Urinary bladder (tissue), 4 donors: ENCODE measurements around the gene GLS2. TPM values are rescaled to one million over a fixed set of nuclear protein-coding genes. Genes with fewer than 3 reads are reported as not detected.
A peak's percentile ranks its signal among the peaks of the same experiment; 100 is the strongest.
"Not testable (repeated sequence)": the region's sequence is repeated elsewhere in the genome, so short reads cannot be mapped to it uniquely, and the experiment has no call there.

Experiments used
- DNase-seq: peaks from one replicate; pipeline ENCODE4 v3.0.0-alpha.2; 2015; ENCODE audit errors: extremely low spot score
- H3K27ac ChIP-seq: one replicate; pipeline ENCODE4 v1.5.1; 2013; ENCODE audit warnings: low read depth, mild to moderate bottlenecking, moderate library complexity
- H3K36me3 ChIP-seq: one replicate; pipeline ENCODE4 v1.6.1; 2013; ENCODE audit warnings: mild to moderate bottlenecking, moderate library complexity; ENCODE audit not compliant: insufficient read depth
- H3K4me1 ChIP-seq: one replicate; pipeline ENCODE4 v1.6.1; 2013; ENCODE audit warnings: mild to moderate bottlenecking, moderate library complexity; ENCODE audit not compliant: insufficient read depth
- H3K4me3 ChIP-seq: one replicate; pipeline ENCODE4 v1.5.1; 2013; ENCODE audit warnings: low read depth, low read length
- WGBS: extraction: QIAGEN DNeasy Blood & Tissue Kit; methylation state at CpG from one replicate; pipeline ENCODE4 v1.1.7; 2013; 5-methylcytosine and 5-hydroxymethylcytosine counted together
- polyA plus RNA-seq: library from polyadenylated mRNA; stranded (reverse); fragments of 200-250 nt; gene quantifications from one replicate; pipeline ENCODE4 v1.2.3, GENCODE V29; 2013
- total RNA-seq: library from RNA; depleted of rRNA; stranded (reverse); fragments of >200 nt; gene quantifications from one replicate; pipeline ENCODE4 v1.2.3, GENCODE V29; 2014
- donor health status: healthy with polysubstance abuse.
- donor health status: healthy.

The GLS2 gene
- total RNA-seq (0.79 TPM), polyA plus RNA-seq (0.90 TPM)

DNA sequence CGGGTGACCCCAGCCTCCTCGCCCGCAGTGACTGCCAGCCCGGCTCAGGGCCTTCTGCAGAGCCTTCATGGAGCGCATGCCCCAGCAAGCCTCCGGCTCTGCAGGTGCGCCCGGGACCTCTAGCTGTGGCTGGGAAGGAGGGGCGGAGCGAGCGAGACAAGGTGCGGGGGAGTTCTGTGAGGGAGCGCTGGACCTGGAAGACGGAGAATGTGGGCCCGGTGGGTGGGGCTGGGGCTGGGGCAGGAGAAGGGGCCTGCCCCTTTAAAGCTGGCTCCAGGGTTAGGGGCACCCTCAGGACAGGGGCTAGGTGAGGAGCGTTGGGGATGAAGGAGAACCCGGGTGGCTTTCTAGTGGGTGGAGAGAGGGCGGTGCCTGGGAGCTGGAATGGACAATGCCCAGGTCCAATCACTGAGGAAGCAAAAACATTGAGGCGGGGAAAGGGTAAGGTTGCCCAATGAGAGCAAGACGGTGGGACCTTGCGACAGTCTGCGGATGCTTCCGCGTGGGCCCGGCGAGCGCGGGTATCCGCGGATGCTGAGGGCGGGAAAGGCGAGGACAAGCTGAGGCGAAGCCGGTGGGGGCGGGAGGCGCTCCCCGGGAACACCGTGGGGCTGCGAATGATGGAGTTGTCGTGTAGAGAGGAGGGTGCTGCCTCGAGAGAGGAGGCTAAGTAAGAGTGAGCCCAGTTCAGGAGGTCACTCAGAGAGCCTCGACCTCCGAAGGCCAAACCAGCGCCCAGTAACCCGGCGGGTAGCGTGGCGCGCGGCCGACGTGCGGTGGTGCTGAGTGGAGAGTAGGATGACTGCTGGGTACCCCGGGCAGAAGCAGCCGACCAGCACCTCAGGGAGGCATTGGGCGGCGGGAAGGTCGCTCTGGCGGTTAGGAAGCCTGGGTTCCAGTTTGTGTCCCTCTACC lies at the start of gene GLS2:
TSS of gene GLS2 (minus strand) at position 121 of the 915 bp plus-strand sequence. CDS start at position 78, 43 bp downstream.
- WGBS, result 12% methylated on average over 59 of the region's 59 CpGs
- no peak within 1 kb of the TSS for H3K27ac ChIP-seq
- DNase-seq, result peak; percentile 54
- H3K36me3 ChIP-seq, result no peaks in the 10 kb centered on the region
- H3K4me1 ChIP-seq, result peaks cover 2% of the 10 kb centered on the region
- peak within 1 kb of the TSS; percentile 61 for H3K4me3 ChIP-seq

DNA sequence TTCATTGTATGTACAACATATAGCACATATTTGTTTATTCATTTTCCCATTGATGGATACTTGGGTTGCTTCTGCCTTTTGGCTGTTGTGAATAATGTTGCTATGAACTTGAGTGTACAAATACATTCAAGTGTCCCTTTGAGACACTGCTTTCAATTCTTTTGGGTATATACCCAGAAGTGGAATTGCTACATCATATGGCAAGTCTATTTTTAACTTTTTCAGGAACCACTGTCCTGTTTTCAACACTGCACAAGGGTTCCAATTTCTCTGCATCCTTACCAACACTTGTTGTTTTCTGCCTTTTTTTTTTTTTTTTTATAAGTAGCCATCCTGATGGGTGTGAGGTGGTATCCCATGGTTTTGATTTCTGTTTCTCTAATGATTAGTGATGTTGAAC lies 49.6 kb upstream of the GLS2 start:
- Histone ChIP-seq H3K4me3 (no peak overlapping the region), H3K27ac (no peak overlapping the region), H3K4me1 (no peaks in the 10 kb centered on the region), H3K36me3 (peaks cover 3% of the 10 kb centered on the region)
- DNase-seq, result no peak

DNA sequence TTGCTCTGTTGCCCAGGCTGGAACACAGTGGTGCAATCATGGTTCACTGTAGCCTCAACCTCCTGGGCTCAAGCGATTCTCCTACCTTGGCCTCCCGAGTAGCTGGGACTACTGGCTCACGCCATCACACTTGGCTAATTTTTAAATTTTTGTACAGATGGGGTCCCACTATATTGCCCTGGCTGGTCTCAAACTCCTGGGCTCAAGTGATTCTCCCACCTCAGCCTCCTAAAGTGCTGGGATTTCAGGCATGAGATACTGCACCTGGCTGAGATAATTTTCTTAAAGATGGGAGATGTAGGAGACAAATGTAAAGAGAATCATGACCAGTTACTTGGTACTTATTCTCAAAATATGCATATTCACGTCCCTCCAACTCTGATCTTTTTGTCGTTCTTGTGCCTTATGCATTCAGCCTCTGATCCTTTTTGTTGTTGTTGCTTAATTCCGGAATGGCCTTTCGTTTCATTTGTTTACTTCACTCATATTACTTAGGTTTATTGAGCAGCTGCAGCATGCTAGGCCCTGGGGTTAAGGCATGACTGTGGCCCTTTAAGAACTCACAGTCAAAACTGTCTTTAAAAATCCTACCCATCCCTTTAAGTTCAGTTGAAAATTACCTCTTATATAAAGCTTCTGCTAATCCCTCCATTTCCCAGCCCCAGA lies 42.6 kb upstream of the GLS2 start:
- DNase-seq, result no peak
- no peaks in the 10 kb centered on the region for H3K4me1 ChIP-seq
- no peak overlapping the region for H3K4me3 ChIP-seq
- 63% methylated on average over 7 of the region's 7 CpGs for WGBS
- H3K27ac ChIP-seq, result no peak overlapping the region
- H3K36me3 ChIP-seq, result peaks cover 4% of the 10 kb centered on the region

DNA sequence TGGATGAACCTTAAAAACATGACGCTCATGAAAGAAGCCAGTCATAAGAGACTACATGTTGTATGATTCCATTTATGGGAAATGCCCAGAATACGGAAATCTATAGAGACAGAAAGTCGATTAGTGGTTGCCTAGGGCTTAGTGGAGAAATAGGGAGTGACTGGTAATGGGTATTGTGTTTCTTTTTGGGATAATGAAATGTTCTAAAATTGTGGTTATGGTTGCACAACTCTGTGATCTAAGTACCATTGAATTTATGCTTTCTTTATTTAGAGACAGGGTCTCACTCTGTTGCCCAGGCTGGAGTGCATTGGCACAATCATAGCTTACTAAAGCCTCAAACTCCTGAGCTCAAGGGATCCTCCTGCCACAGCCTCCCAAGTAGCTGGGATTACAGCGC lies 41.7 kb upstream of the GLS2 start:
- no peak for DNase-seq

DNA sequence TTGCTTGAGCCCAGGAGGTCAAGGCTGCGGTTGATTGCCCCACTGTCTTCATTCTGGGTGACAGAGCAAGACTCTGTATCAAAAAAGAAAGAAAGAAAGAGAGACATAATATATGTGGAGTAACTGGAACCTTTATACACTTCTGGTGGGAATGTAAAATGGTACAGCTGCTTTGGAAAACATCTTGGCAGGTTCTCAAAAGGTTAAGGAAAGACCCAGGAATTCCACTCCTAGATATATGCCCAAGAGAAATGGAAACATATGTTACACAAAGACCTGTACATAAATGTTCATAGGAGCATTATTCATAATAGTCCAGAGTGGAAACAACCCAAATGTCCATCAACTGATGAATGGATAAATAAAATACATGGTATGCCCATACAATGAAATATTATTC lies 40.9 kb upstream of the GLS2 start:
- 87% methylated on average over 1 of the region's 1 CpG for WGBS
- Histone ChIP-seq H3K36me3 (peaks cover 4% of the 10 kb centered on the region), H3K4me3 (no peak overlapping the region), H3K27ac (no peak overlapping the region), H3K4me1 (no peaks in the 10 kb centered on the region)
- no peak for DNase-seq

More for the DNA sequence above, 41.7 kb upstream of the GLS2 start:
- no peak overlapping the region for H3K27ac ChIP-seq
- no peak overlapping the region for H3K4me3 ChIP-seq
- no peaks in the 10 kb centered on the region for H3K4me1 ChIP-seq
- H3K36me3 ChIP-seq, result peaks cover 4% of the 10 kb centered on the region
- 91% methylated on average over 4 of the region's 4 CpGs for WGBS

DNA sequence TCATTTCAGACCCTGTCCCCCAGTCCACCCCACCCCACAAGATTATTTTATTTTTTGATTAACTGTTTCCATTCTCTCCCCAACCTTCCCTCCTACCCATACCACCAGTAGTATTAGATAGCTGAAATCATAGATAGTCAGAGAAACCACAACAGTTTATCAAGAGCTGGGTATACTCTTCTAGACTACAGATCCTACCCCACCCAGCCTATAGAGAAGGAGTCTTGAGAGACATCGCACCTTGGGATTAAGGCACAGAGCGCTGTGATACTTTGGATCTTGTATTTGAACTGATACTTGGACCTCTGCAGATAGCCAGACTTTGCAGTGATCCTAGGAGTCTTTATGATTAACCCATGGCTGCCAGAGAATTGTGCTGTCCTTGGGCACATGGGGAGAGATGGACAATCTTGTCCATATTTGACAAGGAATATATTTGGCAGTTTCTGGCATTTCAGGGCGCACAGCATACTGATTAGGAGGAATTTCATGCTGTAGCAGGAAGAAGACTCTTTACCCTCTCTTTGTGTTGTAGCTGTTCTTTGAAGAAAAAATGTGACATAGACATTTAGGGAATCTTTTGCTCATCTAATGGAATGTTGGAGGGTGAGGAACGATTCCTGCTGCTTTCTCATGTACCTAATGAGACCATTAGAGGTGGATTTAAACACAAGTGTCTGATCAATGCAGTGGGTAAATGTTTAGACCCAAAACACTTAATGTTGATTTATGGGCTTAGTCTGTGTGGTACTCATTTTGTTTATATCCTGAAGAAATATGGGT lies 34.6 kb upstream of the GLS2 start:
- H3K4me1 ChIP-seq, result no peaks in the 10 kb centered on the region
- DNase-seq, result no peak
- WGBS, result 12% methylated on average over 4 of the region's 4 CpGs

DNA sequence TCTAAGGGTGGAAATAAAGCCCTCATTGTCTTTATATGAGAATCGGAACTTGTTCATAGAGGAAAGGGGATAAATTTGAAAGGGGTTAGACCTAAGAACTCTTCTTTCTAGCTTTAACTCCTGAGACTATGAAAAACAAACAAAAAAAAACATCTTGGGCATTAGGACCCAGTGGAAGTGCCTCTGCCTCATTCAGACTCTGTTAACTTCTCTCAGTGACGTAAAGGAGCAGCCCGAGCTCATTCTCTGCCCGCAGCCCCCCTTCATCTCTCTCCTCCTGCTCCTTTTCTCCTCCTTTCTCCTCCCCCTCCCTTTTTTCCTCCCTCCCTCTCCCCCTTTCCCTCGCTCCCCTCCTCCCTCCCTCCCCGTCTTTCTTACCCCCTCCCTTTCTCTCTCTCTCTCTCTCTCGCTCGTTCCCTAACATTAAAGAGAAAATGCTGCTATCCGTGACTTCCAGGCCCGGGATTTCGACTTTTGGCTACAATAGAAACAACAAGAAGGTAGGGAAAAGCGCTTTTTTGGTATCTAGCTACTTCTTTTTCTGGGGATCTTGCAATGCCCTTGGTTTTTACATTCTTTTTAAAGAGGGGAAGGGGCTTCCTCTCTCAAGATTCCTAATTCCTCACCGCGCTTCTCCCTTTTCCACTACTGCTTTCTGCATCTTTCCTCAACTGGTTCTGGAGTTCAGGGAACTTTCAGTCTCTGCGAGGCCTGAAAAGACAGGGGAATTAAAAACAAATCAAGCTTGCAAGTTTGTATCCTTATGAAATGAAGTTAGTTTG lies 33.8 kb upstream of the GLS2 start, which contains the start of gene RBMS2:
TSS of gene RBMS2 (plus strand) at position 231 of the 782 bp plus-strand sequence. CDS start at position 435, 204 bp downstream.
- H3K4me1 ChIP-seq, result no peaks in the 10 kb centered on the region
- no peaks in the 10 kb centered on the region for H3K36me3 ChIP-seq
- H3K27ac ChIP-seq, result peak within 1 kb of the TSS; percentile 80
- peak within 1 kb of the TSS; percentile 85 for H3K4me3 ChIP-seq
- WGBS, result 2% methylated on average over 15 of the region's 15 CpGs
- DNase-seq, result peak; percentile 88

More for the DNA sequence above, 34.6 kb upstream of the GLS2 start:
- Histone ChIP-seq H3K27ac (peak overlapping the region; percentile 80), H3K36me3 (no peaks in the 10 kb centered on the region), H3K4me3 (peak overlapping the region; percentile 85)

DNA sequence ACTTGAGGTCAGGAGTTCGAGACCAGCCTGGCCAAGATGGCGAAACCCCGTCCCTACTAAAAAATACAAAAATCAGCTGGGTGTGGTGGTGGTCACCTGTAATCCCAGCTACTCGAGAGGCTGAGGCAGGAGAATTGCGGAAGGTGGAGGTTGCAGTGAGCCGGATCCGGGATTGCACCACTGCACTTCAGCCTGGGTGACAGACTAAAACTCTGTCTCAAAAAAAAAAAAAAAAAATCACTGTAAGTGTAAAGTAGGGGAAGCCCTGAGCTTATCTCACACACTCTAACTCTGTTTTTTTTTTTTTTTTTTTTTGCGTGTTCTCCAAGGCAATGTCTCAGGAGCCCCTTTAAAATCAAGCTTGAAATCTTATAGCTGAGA lies 33.2 kb upstream of the GLS2 start:
- DNase-seq, result no peak
- WGBS, result 50% methylated on average over 8 of the region's 8 CpGs
- Histone ChIP-seq H3K4me1 (no peaks in the 10 kb centered on the region), H3K4me3 (peak overlapping the region; percentile 85), H3K27ac (peak overlapping the region; percentile 29), H3K36me3 (no peaks in the 10 kb centered on the region)

DNA sequence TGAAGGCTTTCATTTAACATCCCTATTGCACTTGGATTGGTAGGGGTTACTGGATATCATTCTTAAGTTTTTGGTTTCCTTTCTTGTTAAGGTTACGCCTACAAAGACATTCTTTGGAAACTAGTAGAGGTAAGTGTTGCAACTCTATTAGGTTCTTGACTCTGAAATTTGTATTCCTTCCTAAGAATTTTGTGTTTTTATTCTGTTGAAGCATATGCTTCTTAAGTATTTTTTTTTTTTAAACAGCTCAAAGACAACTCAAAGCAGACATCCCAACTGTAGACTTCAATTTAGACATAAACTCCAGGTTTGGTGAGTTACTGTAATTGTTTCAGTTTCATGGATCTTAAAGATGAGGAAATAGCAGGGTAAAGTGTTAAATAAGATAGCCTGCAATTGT lies 32.5 kb upstream of the GLS2 start:
- DNase-seq, result no peak
- Histone ChIP-seq H3K4me1 (no peaks in the 10 kb centered on the region), H3K4me3 (no peak overlapping the region), H3K36me3 (no peaks in the 10 kb centered on the region), H3K27ac (no peak overlapping the region)
- WGBS, result 52% methylated on average over 1 of the region's 1 CpG

DNA sequence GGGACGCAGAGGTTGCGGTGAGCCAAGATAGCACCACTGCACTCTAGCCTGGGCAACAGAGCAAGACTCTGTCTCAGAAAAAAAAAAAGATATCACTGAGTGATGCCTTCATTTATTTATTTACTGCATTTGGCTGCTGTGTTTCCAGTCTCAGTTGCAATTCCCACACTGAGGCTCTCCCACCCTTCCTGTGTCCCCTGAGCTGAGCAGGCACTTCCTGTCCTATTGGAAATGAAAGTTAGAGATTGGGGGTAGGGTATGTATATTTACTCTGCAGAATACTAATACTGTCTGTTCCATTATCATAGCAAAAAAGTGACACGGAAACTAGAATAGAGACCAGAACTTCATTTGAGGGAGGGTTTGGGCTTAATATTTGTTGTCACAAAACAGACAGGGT lies 32.1 kb upstream of the GLS2 start:
- Histone ChIP-seq H3K4me1 (no peaks in the 10 kb centered on the region), H3K4me3 (no peak overlapping the region), H3K27ac (no peak overlapping the region), H3K36me3 (no peaks in the 10 kb centered on the region)
- 67% methylated on average over 3 of the region's 3 CpGs for WGBS
- DNase-seq, result no peak

DNA sequence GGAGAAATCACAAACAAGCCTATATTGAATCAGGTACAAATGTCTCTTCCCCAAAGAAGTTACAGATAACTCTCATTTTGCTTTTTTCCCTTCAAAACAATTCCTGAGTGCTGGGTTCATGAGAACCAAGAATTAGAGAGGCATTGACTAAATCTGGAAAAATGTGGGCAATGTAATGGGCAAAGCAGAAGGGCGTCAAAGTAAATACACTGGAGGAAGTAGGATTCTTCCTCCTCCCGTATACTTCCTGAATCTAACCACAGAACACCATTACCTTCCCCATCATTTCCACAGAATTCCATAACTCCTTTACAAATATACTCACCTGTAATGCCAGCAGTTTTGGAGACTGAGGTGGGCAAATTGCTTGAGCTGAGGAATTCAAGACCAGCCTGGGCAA lies 30.6 kb upstream of the GLS2 start:
- no peak overlapping the region for H3K4me3 ChIP-seq
- WGBS, result 67% methylated on average over 2 of the region's 2 CpGs
- no peaks in the 10 kb centered on the region for H3K4me1 ChIP-seq
- no peaks in the 10 kb centered on the region for H3K36me3 ChIP-seq
- H3K27ac ChIP-seq, result no peak overlapping the region
- no peak for DNase-seq

DNA sequence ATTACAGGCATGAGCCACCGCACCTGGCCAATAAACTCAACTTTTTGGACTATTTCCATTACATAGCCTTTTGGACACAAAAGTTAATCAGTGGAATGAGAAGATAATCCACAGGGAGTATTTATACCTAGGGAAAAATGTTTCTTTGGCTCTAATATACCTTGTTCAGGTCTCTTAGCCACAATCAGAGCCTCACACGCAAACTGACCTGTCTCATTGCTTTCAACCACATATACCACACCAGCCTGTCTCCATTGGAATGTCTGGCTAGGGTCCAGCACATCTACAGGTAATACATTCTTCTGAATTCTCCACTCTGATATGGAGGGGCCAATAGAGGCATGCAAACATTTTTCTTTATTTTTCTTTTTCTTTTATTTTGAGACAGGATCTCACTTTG lies 29.9 kb upstream of the GLS2 start:
- WGBS, result 87% methylated on average over 2 of the region's 2 CpGs
- Histone ChIP-seq H3K4me1 (no peaks in the 10 kb centered on the region), H3K27ac (no peak overlapping the region), H3K36me3 (no peaks in the 10 kb centered on the region), H3K4me3 (no peak overlapping the region)
- no peak for DNase-seq

DNA sequence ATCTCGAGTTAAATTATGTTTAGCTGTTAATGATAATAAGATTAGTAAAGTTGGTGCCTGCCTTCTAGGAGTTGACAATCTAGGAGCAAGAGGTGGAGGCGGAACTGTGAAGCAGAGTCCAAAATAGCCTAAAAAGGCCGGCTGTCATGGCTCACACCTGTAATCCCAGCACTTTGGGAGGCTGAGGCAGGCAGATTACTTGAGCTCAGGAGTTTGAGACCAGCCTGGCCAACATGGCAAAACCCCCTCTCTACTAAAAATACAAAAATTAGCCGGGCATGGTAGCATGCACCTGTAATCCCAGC lies 26.0 kb upstream of the GLS2 start:
- DNase-seq, H3K27ac ChIP-seq, H3K36me3 ChIP-seq, H3K4me1 ChIP-seq, H3K4me3 ChIP-seq: not testable (repeated sequence)
- WGBS, result 59% methylated on average over 4 of the region's 4 CpGs
